GM23248 (cell line): ENCODE data around the gene DIP2C.

Source experiments
- EZH2 ChIP-seq: fragments of 200-600 bp; sonication (generic); IDR thresholded peaks from 2 replicates; pipeline ENCODE4 v1.6.1; 2018; ENCODE audit warnings: antibody characterized with exemption, mild to moderate bottlenecking; ENCODE audit not compliant: insufficient read depth, poor library complexity, severe bottlenecking
- EZH2phosphoT487 ChIP-seq: fragments of 200-600 bp; sonication (generic); IDR thresholded peaks from 2 replicates; pipeline ENCODE4 v1.6.1; 2018; ENCODE audit warnings: antibody characterized with exemption, moderate library complexity, mild to moderate bottlenecking, low read depth; ENCODE audit not compliant: insufficient read depth

DNA sequence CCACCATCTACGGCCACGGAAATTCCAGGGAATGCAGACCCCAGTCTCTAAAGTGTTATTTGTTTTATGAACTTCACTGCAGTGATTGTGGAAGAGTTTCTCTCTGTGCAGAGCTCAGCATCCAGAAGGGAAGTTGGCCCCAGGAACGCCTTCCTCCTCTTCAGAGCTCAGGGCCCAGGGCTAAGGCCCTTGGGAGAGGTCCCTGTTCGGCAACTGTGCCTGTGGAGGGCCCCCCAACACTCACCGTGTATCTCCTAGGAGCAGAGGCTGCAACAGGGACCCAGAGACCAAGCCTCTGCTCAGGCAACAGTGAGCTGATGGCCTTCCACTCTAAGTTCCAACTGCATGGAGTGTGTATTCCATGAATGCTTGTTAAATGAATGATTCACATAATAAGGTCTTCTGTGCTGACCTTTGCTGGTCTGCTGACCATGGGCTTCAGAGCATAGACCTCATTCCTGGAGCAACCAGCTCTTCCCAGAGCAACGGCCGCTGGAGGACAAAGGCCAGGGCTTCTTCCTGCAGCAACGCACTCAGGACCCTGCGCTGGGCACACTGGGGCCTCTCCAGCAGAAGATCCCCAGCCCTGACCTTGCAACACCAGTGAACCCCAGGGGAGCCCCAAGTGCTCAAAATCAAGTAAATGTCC lies 7.7 kb downstream of the DIP2C start:
- TF ChIP-seq EZH2: no peak
- TF ChIP-seq EZH2phosphoT487: no peak
